Left lobe of liver (tissue), 2 donors: Measurements from ENCODE around the gene ROGDI. TPM values are rescaled to one million over a fixed set of nuclear protein-coding genes. Genes with fewer than 3 reads are reported as not detected.
"Not testable (repeated sequence)": the region's sequence is repeated elsewhere in the genome, so short reads cannot be mapped to it uniquely, and the experiment has no call there.

ENCODE experiments used
- ATAC-seq: fragments of 200-7000 bp; cut with Tn5 transposase; one replicate; pipeline ENCODE4 v1.9.1; 2020; ENCODE audit warnings: mild to moderate bottlenecking, moderate library complexity
- DNase-seq: peaks from one replicate; pipeline ENCODE4 v3.0.0-alpha.2; 2020; ENCODE audit warnings: low spot score
- total RNA-seq: library from RNA; stranded (reverse); gene quantifications from one replicate; pipeline ENCODE4 v1.2.1, GENCODE V29; 2021
- donor health status: DM: no; HTN: no; CAD: no; lungs with moderate emphysema.
- donor health status: DM: no; HTN: yes; CAD: no.

Gene ROGDI
- total RNA-seq, 1 donor from 2014 or later = 21.5 TPM

DNA sequence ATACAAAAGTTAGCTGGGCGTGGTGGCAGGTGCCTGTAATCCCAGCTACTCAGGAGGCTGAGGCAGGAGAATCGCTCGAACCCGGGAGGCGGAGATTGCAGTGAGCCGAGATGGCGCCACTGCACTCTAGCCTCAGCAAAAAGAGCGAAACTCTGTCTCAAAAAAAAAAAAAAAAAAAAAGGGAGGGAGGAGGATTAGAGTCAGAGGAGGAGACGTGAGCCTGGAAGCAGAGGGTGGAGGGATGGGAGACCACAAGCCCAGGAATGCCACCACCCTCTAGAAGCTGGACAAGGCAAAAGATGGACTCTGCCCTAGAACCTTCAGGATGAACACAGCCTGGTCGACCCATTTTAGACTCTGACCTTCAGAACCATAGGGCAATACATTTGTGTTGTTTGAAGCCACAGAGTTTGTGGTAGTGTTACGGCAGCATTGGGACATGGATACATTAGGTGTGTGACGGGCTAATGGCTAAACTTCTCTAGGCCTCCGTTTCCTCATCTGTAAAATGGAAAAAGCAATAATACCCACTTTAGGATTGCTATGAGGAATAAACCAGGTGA, 9.4 kb downstream of the ROGDI start:
- no peak for DNase-seq
- peak; percentile 44 for ATAC-seq

DNA sequence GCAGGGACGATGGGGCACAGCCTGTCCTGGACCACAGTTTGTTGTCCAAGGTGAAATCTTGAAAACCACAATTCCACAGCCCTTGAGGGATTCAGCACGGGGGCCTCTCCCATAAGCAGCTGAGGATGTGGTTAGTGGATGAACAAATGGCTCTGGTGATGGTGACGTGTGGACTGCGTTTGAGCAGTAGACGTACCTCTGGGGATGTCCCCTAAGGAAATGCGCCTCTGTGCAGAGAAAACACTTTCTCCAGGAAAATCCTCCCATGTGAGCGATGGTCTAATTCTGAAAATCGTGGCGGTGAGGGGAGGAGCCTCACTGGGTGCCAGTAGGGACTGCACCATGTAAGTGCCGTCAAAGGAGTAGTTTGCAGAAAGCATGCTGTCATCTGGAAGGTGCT, 11.6 kb downstream of the ROGDI start:
- DNase-seq (no peak), ATAC-seq (no peak)

DNA sequence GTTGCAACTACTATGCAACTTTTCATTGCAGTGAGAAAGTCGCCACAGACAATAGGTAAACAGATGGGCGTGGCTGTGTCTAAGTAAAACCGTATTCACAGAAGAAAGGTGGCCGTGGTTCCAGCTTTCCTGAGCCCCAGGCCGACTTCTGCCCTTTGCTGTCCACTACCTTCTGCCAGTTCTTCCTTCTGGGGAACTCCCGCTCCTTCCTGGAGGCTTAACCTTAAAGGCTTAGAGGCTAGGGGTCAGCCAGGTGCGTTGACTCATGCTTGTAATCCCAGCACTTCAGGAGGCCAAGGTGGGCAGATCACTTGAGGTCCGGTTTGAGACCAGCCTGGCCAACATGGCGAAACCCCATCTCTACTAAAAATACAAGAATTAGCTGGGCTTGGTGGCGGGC, 12.2 kb downstream of the ROGDI start:
- ATAC-seq (no peak), DNase-seq (no peak)

- no peak for ATAC-seq
- no peak for DNase-seq
Observed at GRCh38 chr16:4788910-4789309, 13.5 kb downstream of the ROGDI start.

GRCh38 chr16:4788489-4788889, 13.9 kb downstream of the ROGDI start:
- DNase-seq (no peak), ATAC-seq (peak; percentile 68)

DNA sequence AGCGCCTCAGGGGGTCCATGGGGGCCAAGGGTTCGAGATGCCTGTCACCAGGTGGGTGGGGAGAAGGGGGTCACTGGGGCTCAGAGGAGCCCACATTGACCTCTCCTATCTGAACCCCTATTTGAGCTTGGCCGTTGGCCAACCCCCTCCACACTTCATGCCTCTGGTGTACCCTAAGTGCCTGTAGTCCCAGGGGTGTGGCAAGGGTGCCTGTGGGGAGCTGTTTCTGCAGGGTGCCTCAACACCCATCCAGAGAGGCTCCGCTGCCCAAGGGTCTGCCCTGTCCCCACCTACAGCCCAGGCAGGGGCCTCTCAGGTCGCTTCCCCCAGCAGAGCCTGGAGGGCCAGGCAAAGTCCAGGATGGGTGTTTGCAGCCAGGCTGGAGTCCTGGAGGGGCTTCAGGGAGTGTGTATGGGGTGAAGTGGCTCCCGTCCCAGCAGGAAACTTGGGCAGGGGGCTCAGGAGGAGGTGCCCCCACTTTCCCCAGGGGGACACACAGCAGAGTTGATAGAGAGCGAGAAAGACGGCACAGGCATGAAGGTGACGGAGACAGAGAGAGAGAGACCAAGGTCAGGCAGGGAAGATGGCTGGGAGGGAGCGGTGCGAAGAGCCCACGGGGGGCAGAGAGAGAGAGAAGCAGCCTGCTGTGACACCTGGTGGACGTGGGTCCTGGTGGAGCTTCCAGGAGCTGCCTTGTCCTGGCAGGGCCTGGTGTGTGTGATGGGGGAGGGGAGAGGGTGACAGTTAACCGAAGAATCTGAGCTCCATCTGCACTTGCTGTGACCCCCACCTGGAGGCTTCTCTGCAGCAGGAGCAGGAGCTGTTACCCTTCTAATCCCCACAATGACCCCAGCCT, 14.6 kb downstream of the ROGDI start, which contains the start of gene SEPTIN12:
SEPTIN12 (minus strand) TSS at position 719 of the 856 bp plus-strand sequence; CDS start at position 19, 700 bp downstream.
- ATAC-seq (peak; percentile 18), DNase-seq (no peak)

DNA sequence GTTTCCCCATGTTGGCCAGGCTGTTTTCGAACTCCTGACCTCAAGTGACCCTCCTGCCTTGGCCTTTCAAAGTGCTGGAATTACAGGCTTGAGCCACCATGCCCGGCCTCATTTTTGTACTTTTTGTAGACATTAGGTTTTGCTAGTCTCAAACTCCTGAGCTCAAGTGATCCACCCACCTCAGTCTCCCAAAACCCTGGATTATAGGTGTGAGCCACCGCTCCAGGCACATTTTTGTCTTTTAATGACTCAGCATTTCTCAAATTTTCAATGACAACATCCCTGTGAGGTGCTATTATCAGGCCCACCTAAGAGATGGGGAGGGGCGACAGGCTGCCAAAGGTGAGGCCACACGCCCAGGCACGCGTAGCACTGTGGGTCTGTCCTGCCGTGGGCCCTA, 15.4 kb downstream of the ROGDI start:
- DNase-seq (no peak), ATAC-seq (no peak)

GRCh38 chr16:4785758-4786433, 16.5 kb downstream of the ROGDI start:
- ATAC-seq (no peak), DNase-seq (no peak)

DNA sequence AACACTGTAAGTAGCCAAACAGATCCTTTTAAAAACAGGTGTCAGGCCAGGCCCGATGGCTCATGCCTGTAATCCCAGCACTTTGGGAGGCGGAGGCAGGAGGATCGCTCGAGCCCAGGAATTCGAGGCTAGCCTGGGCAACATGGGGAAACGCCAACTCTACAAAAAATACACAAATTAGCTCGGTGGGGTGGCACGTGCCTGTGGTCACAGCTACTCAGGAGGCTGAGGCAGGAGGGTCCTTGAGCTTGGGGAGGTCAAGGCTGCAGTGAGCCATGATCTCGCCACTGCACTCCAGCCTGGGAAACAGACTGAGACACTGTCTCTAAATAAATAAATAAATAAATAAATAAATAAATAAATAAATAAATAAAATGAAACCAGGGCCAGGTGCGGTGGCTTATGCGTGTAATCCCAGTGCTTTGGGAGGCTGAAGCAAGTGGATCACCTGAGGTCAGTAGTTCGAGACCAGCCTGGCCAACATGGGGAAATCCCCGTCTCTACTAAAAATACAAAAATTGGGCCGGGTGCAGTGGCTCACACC, 17.9 kb downstream of the ROGDI start:
- ATAC-seq, DNase-seq: not testable (repeated sequence)

GRCh38 chr16:4783951-4784336, 18.5 kb downstream of the ROGDI start:
- DNase-seq (no peak), ATAC-seq (no peak)

DNA sequence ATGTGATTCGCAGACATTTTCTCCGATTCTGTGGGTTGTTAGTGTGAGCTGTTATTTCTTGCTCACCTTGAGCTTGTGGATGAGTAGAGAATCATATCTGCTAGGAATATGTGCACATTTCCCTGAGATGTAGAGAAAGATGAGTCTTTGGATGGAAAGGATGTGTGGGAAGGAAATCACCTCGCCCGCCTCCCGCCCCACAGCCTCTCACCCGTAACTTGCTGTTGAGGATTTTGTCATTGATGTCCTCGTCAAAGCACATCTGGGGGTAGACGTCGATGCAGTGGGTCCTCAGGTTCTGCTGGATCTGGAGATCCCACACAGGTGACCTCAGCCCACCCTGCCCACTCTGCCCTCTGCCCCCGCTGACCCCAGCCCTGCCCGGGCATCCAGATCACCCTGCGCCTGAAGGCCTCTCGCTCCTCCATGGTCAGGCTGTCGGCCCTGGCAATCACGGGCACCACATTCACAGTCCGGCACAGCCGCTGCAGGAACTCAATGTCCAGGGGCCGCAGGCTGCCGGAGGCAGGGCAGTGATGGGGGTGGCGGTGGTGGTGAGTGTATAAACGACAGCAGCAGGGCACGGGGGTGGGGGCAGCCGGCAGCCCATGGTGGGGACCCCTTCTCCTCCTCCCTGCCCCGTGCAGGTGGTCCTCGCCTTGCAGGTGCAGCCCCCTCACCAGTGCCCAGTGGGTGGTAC, 19.0 kb downstream of the ROGDI start:
- DNase-seq (no peak), ATAC-seq (no peak)

DNA sequence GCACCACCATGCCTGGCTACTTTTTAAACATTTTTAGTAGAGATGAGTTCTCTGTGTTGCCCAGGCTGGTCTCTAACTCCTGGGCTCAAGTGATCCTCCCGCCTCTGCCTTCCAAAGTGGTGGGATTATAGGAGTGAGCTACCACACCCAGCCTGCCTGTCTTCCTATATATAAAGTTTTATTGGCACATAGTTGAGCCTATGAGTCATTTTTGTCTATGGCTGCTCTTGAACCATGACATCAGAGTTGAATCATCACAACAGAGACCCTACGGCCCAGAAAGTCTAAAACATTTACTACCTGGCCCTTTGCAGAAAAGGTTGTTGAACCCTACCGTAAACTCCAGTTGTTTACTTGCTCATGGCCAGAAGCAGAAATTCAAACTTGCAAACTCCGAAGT, 22.2 kb downstream of the ROGDI start:
- ATAC-seq (no peak), DNase-seq (no peak)

GRCh38 chr16:4778050-4778392, 24.4 kb downstream of the ROGDI start:
- no peak for DNase-seq
- no peak for ATAC-seq

DNA sequence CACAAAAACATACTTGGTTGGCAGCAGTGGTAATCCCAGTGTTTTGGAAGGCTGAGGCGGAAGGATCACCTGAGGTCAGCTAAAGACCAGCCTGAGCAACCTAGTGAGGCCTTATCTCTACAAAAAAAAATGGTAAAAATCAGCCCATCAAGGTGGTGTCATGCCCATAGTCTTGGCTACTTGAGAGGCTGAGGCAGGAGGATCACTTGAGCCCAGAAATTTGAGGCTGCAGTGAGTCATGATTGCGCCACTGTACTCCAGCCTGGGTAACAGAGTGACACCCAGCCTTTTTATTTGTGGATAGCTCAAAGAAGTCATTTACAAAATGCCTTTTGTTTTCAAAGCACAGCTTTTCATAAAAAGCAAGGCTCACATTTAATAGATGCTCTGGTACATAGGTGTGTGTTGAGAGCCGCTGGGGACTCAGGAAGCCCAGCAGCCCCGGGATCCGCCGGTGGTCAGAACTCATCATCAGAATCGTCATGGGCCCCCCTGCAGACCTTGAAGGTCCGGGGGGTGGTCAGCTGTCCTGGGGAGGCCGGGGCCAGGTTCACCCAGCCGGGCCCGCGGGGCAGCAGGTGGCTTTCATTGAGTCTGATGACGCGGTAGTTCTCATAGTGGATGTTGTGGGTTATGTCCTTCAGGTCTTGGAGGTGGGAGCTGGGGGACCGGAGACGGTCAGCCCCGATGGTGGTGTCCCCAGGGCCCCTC, 24.9 kb downstream of the ROGDI start:
- ATAC-seq (no peak), DNase-seq (no peak)

DNA sequence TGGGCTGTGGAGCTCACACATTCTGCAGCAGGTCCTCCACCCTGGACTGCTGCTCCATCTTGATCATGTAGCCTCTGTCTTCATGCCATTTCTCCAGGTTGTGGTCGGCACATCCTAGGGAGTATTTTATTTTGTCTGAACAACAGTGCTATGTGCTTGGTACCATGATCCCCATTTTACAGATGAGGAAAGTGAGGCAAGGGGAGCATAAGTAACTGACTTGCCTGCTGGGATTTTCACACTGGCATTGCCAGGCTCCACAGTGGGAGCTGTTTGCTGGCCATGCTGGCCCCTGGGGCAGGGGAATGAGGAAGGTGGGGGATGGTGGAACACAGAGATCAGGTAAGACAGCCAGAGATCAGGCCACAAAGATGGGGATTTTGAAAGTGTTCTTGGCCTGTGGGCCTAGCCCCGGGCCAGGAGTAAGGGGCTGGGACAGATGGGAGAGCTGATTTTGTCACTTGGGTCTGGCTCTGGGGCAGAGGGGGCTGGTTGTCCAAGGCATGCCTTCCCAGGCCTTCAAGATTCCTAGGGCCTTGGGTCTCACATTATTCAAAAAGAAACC, 26.2 kb downstream of the ROGDI start:
- no peak for ATAC-seq

GRCh38 chr16:4775005-4775404, 27.4 kb downstream of the ROGDI start:
- DNase-seq (no peak), ATAC-seq (no peak)

More for the DNA sequence above, 26.2 kb downstream of the ROGDI start:
- no peak for DNase-seq

DNA sequence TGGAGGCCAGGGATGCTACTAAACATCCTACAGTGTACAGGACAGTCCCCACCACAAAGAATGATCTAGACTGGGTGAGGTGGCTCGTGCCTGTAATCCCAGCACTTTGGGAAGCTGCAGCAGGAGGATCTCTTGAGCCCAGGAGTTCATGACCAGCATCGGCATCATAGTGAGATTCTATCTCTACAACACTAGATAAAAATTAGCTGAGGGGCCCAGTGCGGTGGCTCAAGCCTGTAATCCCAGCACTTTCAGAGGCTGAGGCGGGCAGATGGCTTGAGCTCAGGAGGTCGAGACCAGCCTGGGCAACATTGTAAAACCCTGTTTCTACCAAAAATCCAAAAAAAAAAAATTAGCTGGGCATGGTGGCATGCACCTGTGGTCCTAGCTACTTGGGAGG, 30.1 kb downstream of the ROGDI start:
- ATAC-seq = no peak
- no peak for DNase-seq

DNA sequence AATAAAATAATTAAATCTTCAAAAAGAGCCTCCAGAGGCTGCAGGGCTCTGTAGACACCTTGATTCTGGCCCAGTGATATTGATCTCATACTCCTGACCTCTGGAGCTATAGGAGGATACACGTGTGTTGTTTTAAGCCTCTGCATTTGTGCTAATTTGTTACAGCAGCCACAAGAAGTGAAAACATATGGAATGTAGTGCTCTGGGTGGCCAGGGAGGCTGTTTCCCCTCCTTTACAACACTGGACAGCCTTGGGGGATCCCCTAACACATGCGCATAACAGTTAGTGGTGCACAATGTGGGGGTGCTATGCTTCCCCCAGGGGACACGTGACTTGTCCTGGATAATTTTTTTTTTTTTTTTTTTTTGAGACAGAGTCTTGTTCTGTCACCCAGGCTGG, 30.8 kb downstream of the ROGDI start:
- no peak for ATAC-seq
- no peak for DNase-seq

DNA sequence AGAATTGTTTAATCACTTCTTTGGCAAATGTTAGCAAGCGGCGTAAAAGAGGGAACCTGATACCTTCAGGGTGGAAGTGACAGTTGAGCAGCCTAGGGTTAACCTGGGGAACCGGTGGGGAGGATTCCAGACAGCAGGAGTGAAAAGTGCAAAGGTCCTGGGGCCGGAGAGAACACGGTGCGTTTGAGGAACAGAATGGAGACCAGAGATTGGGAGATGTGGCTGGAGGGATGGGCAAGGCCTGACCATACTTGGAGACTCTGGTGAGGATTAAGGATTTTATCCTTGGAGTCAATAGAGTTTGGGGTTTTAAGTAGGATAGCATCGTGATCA, 33.2 kb downstream of the ROGDI start:
- DNase-seq (no peak), ATAC-seq (no peak)

- ATAC-seq = peak; percentile 90
- peak; percentile 99 for DNase-seq
Observed at GRCh38 chr16:4768549-4769305, 33.7 kb downstream of the ROGDI start.
